Measurements from ENCODE around the gene BTNL9. TPM values are rescaled to one million over a fixed set of nuclear protein-coding genes. Genes with fewer than 3 reads are reported as not detected.

The BTNL9 gene
- not detected in 2 replicates for total RNA-seq

GRCh38 chr5:181039931-181040630, at the start of gene BTNL9:
TSS of gene BTNL9 (plus strand) at chr5:181040266. CDS start at chr5:181045490, 5,224 bp downstream.

Other genes with a start within 250 kb of the BTNL9 start
- gene MGAT1, start 237.5 kb upstream of the BTNL9 start, total RNA-seq = 153 and 173 TPM in 2 replicates
- 2.9 and 6.1 TPM in 2 replicates for gene ZFP62, start 179.0 kb upstream of the BTNL9 start, total RNA-seq
- gene BTNL8, start 141.1 kb upstream of the BTNL9 start, total RNA-seq = not detected in 2 replicates
- not detected in 2 replicates for gene BTNL3, start 51.4 kb upstream of the BTNL9 start, total RNA-seq
- gene OR2V1, start 90.9 kb downstream of the BTNL9 start, total RNA-seq = not detected in 2 replicates
- gene OR2V2, start 107.3 kb downstream of the BTNL9 start, total RNA-seq = not detected in 2 replicates
- 2.5 and 4.9 TPM in 2 replicates for gene TRIM7, start 164.9 kb downstream of the BTNL9 start, total RNA-seq
- 8.7 and 9.4 TPM in 2 replicates for gene TRIM41, start 183.0 kb downstream of the BTNL9 start, total RNA-seq
- 3,112 and 3,404 TPM in 2 replicates for gene RACK1, start 203.6 kb downstream of the BTNL9 start, total RNA-seq
- 4.2 and 12.6 TPM in 2 replicates for gene TRIM52, start 220.9 kb downstream of the BTNL9 start, total RNA-seq